Epidermal melanocyte (primary cell): Measurements from ENCODE around the gene MAP3K12.
"Not testable (repeated sequence)": the region's sequence is repeated elsewhere in the genome, so short reads cannot be mapped to it uniquely, and the experiment has no call there.

Source experiments
- DNase-seq: peaks from one replicate; pipeline ENCODE4 v3.0.0; 2011; ENCODE audit warnings: low spot score; ENCODE audit not compliant: insufficient read length

The MAP3K12 gene

GRCh38 chr12:53444593-53445325 lies 54.5 kb downstream of the MAP3K12 start:
- not testable (repeated sequence) for DNase-seq

GRCh38 chr12:53443955-53444354 lies 55.3 kb downstream of the MAP3K12 start:
- no peak for DNase-seq

- peak; percentile 96 for DNase-seq
Measured at GRCh38 chr12:53441040-53441833, 58.0 kb downstream of the MAP3K12 start, which contains the start of gene PRR13. Gene PRR13, plus strand, starts transcription at chr12:53441734. Its CDS starts 981 bp downstream, at chr12:53442715.

GRCh38 chr12:53439582-53439981 lies 59.7 kb downstream of the MAP3K12 start:
- DNase-seq: not testable (repeated sequence)

GRCh38 chr12:53435326-53435725 lies 63.9 kb downstream of the MAP3K12 start:
- DNase-seq: not testable (repeated sequence)

- DNase-seq: no peak
Measured at GRCh38 chr12:53431187-53431586, 68.1 kb downstream of the MAP3K12 start.

GRCh38 chr12:53430116-53430515 lies 69.1 kb downstream of the MAP3K12 start:
- DNase-seq: no peak
